PFSK-1 (cell line): ENCODE results near the gene ENO3.

Experiments
- FOXP2 ChIP-seq: optimal IDR thresholded peaks from 2 replicates; pipeline ENCODE3; 2011; ENCODE audit warnings: borderline replicate concordance, control low read depth, inconsistent platforms; ENCODE audit not compliant: insufficient read depth; ENCODE audit errors: extremely low read length, extremely low read depth
- POLR2AphosphoS5 ChIP-seq: IDR thresholded peaks from 2 replicates; pipeline ENCODE4 v1.6.1; 2012; ENCODE audit warnings: low read depth, mild to moderate bottlenecking, control low read depth, low read length, moderate library complexity
- SIN3A ChIP-seq: IDR thresholded peaks from 2 replicates; pipeline ENCODE4 v1.6.1; 2012; ENCODE audit warnings: mild to moderate bottlenecking, low read length, moderate library complexity, borderline replicate concordance; ENCODE audit not compliant: insufficient read depth
- TAF1 ChIP-seq: IDR thresholded peaks from 2 replicates; pipeline ENCODE4 v1.6.1; 2012; ENCODE audit warnings: low read length, control low read depth, borderline replicate concordance; ENCODE audit not compliant: insufficient read depth
- TF ChIP-seq, protein P1 (sequence below), 2 experiments: IDR thresholded peaks; 2 replicates each; pipeline versions ENCODE4 v1.6.1 to v1.8.0; 2011 to 2012; ENCODE audit warnings: low read depth in 2 of 2, low read length in 2 of 2, control low read depth in 1 of 2, inconsistent platforms in 1 of 2, mild to moderate bottlenecking in 1 of 2, moderate library complexity in 1 of 2; ENCODE audit not compliant: insufficient read depth in 1 of 2

ENO3 gene

DNA sequence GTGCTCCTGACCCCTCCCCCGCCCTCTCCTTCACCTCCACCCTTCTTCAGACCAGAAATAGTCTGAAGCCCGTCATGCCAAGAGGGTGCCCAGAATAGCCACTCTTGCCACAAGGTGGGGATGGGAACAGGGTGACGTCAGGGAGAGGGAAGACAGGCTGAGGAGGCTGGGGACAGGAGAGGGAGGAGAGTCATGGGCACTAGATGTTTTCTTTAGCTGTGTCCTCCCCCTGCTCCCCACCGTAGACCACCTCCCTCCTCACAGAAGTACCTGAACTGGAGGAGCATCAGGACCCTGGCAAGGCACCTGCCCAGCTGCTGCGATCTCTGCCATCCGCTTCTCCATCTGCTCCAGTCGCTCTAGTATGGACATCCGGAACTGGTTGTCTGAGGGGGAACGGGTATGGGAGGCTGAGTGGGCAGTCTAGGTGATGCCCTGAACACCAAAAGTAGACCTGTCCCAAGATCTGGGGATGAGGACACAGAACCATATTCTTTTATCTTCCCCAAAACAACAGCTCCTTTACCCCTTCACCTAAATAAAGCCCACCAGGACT, 23.3 kb downstream of the ENO3 start:
- TF ChIP-seq POLR2AphosphoS5, result no peak
- TF ChIP-seq TAF1, result no peak
- TF ChIP-seq, protein P1, sequence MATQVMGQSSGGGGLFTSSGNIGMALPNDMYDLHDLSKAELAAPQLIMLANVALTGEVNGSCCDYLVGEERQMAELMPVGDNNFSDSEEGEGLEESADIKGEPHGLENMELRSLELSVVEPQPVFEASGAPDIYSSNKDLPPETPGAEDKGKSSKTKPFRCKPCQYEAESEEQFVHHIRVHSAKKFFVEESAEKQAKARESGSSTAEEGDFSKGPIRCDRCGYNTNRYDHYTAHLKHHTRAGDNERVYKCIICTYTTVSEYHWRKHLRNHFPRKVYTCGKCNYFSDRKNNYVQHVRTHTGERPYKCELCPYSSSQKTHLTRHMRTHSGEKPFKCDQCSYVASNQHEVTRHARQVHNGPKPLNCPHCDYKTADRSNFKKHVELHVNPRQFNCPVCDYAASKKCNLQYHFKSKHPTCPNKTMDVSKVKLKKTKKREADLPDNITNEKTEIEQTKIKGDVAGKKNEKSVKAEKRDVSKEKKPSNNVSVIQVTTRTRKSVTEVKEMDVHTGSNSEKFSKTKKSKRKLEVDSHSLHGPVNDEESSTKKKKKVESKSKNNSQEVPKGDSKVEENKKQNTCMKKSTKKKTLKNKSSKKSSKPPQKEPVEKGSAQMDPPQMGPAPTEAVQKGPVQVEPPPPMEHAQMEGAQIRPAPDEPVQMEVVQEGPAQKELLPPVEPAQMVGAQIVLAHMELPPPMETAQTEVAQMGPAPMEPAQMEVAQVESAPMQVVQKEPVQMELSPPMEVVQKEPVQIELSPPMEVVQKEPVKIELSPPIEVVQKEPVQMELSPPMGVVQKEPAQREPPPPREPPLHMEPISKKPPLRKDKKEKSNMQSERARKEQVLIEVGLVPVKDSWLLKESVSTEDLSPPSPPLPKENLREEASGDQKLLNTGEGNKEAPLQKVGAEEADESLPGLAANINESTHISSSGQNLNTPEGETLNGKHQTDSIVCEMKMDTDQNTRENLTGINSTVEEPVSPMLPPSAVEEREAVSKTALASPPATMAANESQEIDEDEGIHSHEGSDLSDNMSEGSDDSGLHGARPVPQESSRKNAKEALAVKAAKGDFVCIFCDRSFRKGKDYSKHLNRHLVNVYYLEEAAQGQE (IDR thresholded peaks at IDR 0.05; ENCODE audit: insufficient read depth in 1 of 2, low read depth in 2 of 2, low read length in 2 of 2), result no peak
- no peak for TF ChIP-seq SIN3A
- no peak for TF ChIP-seq FOXP2

DNA sequence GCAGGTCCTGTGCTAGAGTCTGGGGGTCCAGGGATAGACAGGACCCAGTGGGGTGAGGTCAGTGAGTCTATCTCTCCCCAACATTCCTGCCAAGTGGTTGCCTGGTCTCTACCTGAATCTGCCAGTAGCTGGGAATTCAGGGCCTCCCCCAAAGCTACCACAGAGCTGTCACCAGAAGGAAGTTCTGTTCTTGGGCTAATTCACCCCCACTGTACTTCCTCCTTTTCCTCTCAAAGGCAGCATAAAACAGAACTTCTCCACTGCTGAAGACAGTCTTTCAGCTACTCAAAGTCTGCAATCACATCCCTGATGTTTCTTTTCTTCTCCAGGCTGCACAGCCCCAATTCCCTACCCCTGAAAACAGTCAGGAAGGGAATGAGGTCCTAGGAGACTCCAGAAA, 27.8 kb downstream of the ENO3 start:
- TF ChIP-seq, protein P1 (IDR thresholded peaks at IDR 0.05; ENCODE audit: insufficient read depth in 1 of 2, low read depth in 2 of 2, low read length in 2 of 2), result no peak
- TF ChIP-seq POLR2AphosphoS5 (no peak), TAF1 (no peak), SIN3A (no peak), FOXP2 (no peak)

DNA sequence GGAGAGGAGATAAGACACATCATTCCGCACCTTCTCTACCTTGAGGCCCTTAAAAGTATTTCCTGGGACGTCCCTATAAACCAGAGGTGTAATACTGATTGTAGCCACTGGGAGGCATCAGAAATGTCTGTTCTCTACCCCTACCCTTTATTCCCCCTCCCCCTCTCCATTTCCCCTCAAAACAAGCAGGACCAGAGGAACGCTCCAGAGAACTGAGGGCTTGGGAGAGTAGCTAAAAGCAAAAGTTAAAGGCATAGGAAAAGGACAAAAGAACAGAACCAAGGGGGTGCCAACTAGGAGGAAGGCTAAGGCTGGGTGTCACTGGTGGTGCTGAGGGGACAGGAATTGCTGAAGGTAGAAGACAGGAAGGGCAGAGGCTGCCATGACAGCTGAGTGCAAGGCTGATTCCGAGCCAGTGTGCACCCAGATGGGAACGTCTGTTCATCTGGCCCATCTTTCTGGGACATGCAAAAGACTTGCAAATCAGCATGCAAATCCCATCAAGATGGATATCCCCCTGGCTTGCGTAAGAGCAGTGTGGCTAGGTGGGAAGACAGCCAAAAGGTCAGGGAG, 29.8 kb downstream of the ENO3 start:
- TF ChIP-seq SIN3A, result no peak
- no peak for TF ChIP-seq POLR2AphosphoS5
- TF ChIP-seq FOXP2, result no peak
- TF ChIP-seq, protein P1 (IDR thresholded peaks at IDR 0.05; ENCODE audit: insufficient read depth in 1 of 2, low read depth in 2 of 2, low read length in 2 of 2), result no peak
- no peak for TF ChIP-seq TAF1

DNA sequence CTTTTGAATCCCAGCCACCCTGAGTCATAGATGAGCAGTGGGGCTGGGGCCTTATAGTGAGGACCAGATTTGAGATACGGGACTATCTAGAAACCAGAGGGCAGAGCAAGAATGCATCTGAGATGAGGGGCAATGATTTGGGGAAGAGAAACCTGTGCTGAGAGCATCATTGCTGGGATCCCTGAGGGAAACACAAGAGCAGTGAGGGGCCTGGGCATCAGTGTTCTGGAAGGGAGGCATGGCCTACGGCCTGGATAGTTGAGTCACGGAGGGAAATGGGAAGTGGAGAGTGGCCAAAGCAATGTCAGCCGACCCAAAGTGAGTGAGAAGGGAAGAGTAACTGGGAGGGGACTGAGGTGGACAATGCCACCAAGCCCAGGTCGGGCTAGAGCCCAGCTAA, 31.4 kb downstream of the ENO3 start:
- TF ChIP-seq TAF1, result no peak

DNA sequence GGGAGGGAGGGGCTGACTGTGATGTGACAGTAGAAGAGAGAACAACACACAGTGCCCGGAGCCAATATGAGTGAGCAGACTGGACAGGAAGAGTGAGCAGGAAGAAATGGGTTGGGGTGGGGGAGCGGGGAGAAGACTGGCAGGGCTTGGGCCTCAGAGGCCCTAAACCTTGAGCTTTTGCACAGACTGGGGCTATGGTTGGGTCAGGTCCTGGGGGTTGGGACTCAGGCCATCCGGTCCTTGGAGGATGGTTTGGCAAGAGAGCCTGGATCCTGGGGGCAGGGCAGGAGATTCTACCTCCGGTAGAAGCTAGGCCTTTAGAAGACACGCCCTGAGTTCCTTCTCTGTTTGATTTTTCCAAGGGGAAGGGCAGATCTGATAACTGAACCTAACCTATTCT, 35.5 kb downstream of the ENO3 start:
- TF ChIP-seq POLR2AphosphoS5 (no peak), SIN3A (no peak), FOXP2 (no peak), TAF1 (no peak; the same call in 1 of the 2 replicates)
- TF ChIP-seq, protein P1 (IDR thresholded peaks at IDR 0.05; ENCODE audit: insufficient read depth in 1 of 2, low read depth in 2 of 2, low read length in 2 of 2), result no peak
